Stimulated activated CD4-positive, alpha-beta T cell treated with anti-CD3 and anti-CD28 coated beads, TNF-alpha, amount 100 ng/mL, for 48 hours (primary cell): ENCODE results near the gene SLC5A2.
"Not testable (repeated sequence)": the region's sequence is repeated elsewhere in the genome, so short reads cannot be mapped to it uniquely, and the experiment has no call there.

Experiments used
- DNase-seq, 3 donors: peaks; one replicate each; pipeline ENCODE4 v3.0.0-alpha.2; 2020; ENCODE audit warnings: low read depth in 3 of 3

SLC5A2 gene

GRCh38 chr16:31475946-31476302 lies 7.0 kb upstream of the SLC5A2 start:
- DNase-seq: no peak

- DNase-seq: peak; percentile 79 to 98 (median 81)
Measured at GRCh38 chr16:31476303-31477219, 6.4 kb upstream of the SLC5A2 start.

GRCh38 chr16:31477220-31478216 lies 5.4 kb upstream of the SLC5A2 start:
- DNase-seq: peak in 1 of 3 donors; percentile 16

- no peak for DNase-seq
Measured at GRCh38 chr16:31478956-31479355, 4.0 kb upstream of the SLC5A2 start.

- DNase-seq: no peak
Measured at GRCh38 chr16:31479751-31480150, 3.2 kb upstream of the SLC5A2 start.

GRCh38 chr16:31480851-31481536 lies 1.9 kb upstream of the SLC5A2 start:
- DNase-seq: no peak

GRCh38 chr16:31484048-31484447 lies 1.1 kb downstream of the SLC5A2 start:
- DNase-seq: not testable (repeated sequence)

- DNase-seq: no peak
Measured at GRCh38 chr16:31484491-31485171, 1.7 kb downstream of the SLC5A2 start.

- no peak for DNase-seq
Measured at GRCh38 chr16:31485571-31485970, 2.6 kb downstream of the SLC5A2 start.

GRCh38 chr16:31486045-31486444 lies 3.1 kb downstream of the SLC5A2 start:
- no peak for DNase-seq

- DNase-seq: no peak
Measured at GRCh38 chr16:31487071-31487719, 4.3 kb downstream of the SLC5A2 start.

- peak in 1 of 3 donors; percentile 54 for DNase-seq
Measured at GRCh38 chr16:31487720-31488467, 5.0 kb downstream of the SLC5A2 start.

GRCh38 chr16:31488468-31489297 lies 5.8 kb downstream of the SLC5A2 start:
- no peak for DNase-seq

GRCh38 chr16:31489298-31489564 lies 6.3 kb downstream of the SLC5A2 start:
- DNase-seq: no peak

GRCh38 chr16:31489616-31490584 lies 7.0 kb downstream of the SLC5A2 start:
- DNase-seq: no peak

GRCh38 chr16:31491778-31492418 lies 9.0 kb downstream of the SLC5A2 start:
- DNase-seq: no peak

GRCh38 chr16:31493506-31494125 lies 10.7 kb downstream of the SLC5A2 start:
- no peak for DNase-seq
